ENCODE data around the gene OR14A2.
"Not testable (repeated sequence)": the region's sequence is repeated elsewhere in the genome, so short reads cannot be mapped to it uniquely, and the experiment has no call there.

OR14A2 gene

GRCh38 chr1:247748041-247748440 lies at the start of gene OR14A2:
OR14A2 (minus strand) TSS chr1:247748141.
- H3K27ac ChIP-seq, result no peak within 1 kb of the TSS
- TF ChIP-seq CTCF (conservative IDR thresholded peaks at IDR 0.05), result no peak

GRCh38 chr1:247797518-247797917 lies 49.6 kb upstream of the OR14A2 start:
- no peak overlapping the region for H3K27ac ChIP-seq
- TF ChIP-seq CTCF (conservative IDR thresholded peaks at IDR 0.05), result no peak

GRCh38 chr1:247769603-247770002 lies 21.7 kb upstream of the OR14A2 start:
- no peak for TF ChIP-seq CTCF (conservative IDR thresholded peaks at IDR 0.05)
- no peak overlapping the region for H3K27ac ChIP-seq

- no peak for TF ChIP-seq CTCF (conservative IDR thresholded peaks at IDR 0.05)
Measured at GRCh38 chr1:247760456-247760855, 12.5 kb upstream of the OR14A2 start, which contains the start of gene OR1C1. OR1C1 (minus strand) TSS chr1:247760556; CDS start chr1:247758406, 2,150 bp downstream.

GRCh38 chr1:247754311-247754710 lies 6.4 kb upstream of the OR14A2 start:
- not testable (repeated sequence) for H3K27ac ChIP-seq

More at GRCh38 chr1:247760456-247760855, 12.5 kb upstream of the OR14A2 start, which contains the start of gene OR1C1:
- no peak within 1 kb of the TSS for H3K27ac ChIP-seq

GRCh38 chr1:247749870-247750269 lies 1.9 kb upstream of the OR14A2 start:
- no peak overlapping the region for H3K27ac ChIP-seq
- no peak for TF ChIP-seq CTCF (conservative IDR thresholded peaks at IDR 0.05)

GRCh38 chr1:247747616-247748015 lies 325 bp downstream of the OR14A2 start:
- H3K27ac ChIP-seq, result no peak overlapping the region
- no peak for TF ChIP-seq CTCF (conservative IDR thresholded peaks at IDR 0.05)

GRCh38 chr1:247746391-247746935 lies 1.5 kb downstream of the OR14A2 start:
- H3K27ac ChIP-seq, result no peak overlapping the region
- no peak for TF ChIP-seq CTCF (conservative IDR thresholded peaks at IDR 0.05)

- not testable (repeated sequence) for H3K27ac ChIP-seq
Measured at GRCh38 chr1:247742215-247742760, 5.7 kb downstream of the OR14A2 start.

Measured in VCaP (cell line).